SK-MEL-5 (cell line): ENCODE measurements around the gene RELN. TPM values are rescaled to one million over a fixed set of nuclear protein-coding genes. Genes with fewer than 3 reads are reported as not detected.

ENCODE experiments used
- DNase-seq: peaks from one replicate; pipeline ENCODE4 v3.0.0-alpha.2; 2016; ENCODE audit warnings: low read depth, low spot score
- in situ Hi-C: cut with HindIII; loops from 2 replicates; pipeline ENCODE4 v1.10.0; 2016; ENCODE audit warnings: low sequenced_read_pairs, high pct_unique_total_duplicates, low pct_unique_long_range_greater_than_20kb
- total RNA-seq: library from RNA; depleted of rRNA; stranded (reverse); fragments of >200 nt; shearing (Covaris generic); gene quantifications from 2 replicates; pipeline ENCODE4 v1.2.3, GENCODE V29; 2014

RELN gene
- total RNA-seq, 1 experiment from 2014 or later = 5.1 TPM

DNA sequence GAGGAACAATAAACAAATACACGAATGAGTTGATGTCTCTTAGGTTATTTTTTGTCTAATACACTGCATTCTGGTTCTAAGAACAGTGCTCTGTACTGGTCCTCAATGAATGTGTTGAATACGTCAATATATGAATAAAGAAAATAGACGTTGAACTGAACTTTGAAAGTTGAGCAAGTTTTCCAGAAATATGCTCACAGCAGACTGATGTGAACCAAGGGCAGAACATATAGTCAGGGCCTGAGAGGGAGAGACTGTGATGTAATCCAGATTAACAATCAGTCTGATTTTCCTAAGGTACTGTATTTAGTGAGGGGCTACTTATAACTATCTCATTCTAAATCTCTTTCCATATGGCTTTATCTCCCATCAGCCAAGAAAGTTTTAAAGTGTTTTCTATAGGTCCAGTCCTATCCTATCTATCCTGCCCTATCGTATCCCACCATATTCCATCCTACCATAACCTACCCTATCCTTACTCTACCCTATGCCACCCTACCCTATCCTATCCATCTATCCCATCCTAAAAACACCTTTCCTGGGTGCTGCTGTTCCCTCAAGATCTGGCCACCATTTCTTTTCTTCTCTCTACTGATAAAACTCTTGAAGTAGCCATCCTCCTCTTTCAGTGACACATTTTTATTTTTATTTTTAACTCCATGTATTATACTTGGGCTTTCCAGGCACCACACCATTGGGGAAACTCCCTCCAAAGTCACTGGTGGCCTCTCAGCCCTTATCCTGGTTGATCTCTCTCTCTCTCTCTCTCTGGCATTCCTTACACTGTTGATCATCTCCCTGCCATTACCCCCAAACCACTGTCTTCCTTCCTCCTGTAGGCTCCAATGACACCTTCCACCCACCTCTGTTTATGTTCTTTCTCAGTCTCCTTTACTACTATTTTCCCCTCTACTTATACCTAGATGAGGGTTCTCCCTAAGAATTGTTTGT, 331.1 kb downstream of the RELN start:
- no peak for DNase-seq
- in situ Hi-C loops = no loop called here

DNA sequence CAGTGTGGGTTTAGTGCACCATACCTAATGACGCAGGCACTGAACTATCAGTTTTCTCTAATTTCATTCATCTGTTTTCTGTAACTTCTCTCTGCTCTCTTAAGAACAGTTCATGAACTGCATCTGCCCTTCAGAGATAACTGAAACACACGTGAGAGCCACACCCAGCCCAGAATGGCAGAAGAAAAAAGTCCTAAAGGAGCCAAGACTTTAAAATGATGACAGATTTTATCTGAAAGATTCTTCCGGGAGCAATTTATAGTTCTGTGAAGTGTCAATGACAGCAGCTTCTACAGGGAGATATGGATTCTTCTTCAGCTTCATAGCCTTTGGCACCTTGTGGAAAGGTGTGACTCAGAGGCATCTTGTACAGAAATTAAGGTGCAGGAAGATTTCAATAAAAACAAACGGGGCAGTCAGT, 332.0 kb downstream of the RELN start:
- DNase-seq = no peak
- in situ Hi-C loops = no loop called here

DNA sequence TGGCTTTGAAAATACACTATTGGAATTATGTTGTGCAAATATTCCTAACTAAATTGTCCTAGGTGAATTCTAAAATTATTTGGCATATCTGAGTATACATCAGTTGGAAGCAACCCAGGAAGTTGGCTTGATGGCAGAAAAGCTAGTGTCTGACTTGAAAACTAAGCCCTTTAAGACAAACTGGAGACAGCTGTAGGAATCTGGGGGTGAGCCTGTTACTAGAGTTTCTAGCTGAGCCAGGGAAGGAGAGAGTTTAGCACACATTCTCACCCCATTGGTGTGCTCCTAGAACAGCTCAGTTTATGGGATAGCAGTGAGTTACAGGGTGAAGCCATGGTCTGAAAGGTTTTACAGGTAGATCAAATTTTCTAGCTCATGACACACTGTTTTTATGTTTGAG, 333.2 kb downstream of the RELN start:
- no peak for DNase-seq
- in situ Hi-C loops = no loop called here

DNA sequence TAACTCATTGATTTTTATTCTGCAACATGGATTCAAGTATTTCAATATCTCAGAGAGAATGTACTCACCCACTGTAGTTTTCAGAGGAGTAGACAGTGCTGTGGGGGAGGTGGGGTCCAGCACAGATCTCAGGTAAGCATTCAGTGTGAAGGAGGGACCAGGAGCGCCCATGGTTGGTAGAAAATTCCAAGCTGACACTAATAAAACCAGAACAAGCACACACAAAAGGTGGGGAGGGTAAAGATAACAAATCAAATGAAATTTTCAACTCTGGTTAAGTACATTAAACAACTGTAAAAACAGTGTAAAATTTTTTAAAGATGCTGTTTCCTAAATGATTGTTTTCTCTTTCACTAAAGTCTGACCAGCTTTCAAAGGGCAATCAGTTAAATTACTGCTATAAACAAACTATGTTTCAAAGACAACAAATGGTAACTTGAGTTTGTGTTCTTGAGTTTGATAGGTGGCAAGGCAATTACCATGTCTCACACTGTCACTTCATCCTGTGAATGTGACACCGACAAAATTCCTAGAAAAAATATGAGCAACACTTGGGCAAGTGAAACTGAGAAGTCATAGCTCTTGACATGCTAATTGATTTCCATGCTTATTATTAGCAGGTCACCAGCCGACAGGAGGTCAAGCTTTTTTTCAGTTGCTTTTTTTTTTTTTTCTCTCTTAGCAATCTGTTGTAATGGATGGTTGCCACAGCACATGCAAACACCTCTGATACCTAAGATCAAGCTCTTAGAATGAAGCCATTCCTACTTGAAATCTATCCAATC, 337.7 kb downstream of the RELN start:
- in situ Hi-C loops = no loop called here
- DNase-seq = no peak

DNA sequence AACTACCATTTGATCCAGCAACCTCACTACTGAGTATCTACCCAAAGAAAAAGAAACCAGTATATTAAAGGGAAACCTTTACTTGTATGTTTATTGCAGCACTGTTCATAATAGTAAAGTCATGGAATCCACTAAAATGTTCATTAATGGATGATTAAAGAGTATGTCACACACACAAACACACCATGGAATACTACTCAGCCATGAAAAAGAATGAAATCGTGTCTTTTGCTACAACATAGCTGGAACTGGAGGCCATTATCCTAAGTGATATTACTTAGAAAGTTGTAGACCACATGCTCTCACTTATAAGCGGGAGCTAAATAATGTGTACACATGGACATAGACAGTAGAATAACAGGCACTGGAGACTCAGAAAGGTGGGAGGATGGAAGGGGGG, 340.4 kb downstream of the RELN start:
- DNase-seq = no peak
- in situ Hi-C loops = no loop called here

DNA sequence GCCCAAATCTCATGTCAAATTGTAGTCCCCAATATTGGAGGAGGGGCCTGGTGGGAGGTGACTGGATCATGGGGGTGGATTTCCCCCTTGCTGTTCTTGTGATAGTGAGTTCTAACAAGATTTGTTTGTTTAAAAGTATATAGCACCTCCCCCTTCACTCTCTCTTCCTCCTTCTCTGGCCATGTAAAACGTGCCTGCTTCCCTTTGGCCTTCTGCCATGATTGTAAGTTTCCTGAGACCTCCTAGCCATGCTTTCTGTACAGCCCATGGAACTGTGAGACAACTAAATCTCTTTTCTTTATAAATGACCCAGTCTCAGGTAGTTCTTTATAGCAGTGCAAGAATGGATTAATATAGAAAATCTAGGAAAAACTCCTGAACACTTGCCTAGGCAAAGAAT, 341.3 kb downstream of the RELN start:
- in situ Hi-C loops = no loop called here

DNA sequence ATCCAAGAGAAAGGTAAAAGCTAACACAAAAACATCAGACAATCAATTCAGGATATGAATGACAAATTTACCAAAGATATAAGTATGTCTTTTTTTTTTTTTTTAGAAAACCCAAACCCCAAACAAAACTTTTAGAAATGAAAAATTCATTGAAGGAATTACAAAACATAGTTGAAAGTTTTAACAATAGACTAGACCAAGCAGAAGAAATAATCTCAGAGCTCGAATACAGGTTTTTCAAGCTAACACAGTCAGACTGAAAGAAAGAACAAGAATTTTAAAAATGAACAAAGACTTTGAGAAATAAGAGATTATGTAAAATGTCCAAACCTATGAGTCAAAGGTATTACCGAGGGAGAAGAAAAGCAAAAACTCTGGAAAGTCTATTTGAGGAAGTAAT, 345.1 kb downstream of the RELN start:
- no peak for DNase-seq
- in situ Hi-C loops = no loop called here

More for the DNA sequence above, 341.3 kb downstream of the RELN start:
- no peak for DNase-seq

DNA sequence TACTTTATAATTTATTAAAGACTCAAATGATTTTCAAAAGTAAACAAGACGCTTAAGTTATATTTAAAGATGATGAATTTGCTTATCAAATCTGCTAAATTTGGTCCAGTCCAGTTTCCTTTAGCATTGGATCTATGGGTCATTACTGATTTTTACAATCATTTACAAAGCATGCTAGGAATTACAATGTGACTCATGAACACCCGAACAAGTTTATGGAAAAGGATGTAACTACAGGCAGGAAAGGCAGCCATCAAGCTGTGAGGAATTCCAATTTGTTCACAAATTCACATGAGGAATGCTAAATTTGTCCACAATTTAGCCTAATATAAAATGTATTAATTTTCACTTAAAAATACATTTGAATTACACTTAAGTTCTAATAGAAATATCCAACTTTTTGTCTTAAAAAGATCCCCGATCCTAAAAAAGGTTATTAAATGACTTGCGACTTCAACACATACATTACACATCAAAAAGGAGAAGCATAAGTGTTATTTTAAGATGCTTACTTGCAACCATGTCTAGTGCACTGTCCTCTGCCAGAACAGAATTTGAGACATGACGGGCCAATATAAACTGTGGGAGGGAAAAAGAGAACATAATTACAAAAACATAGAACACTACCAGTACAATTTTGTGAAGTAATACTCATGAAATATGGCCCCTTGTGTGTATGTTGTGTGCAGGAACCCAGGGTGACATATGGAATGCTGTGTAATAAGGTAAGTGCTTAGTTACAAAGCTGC, 349.3 kb downstream of the RELN start:
- in situ Hi-C loops = no loop called here

DNA sequence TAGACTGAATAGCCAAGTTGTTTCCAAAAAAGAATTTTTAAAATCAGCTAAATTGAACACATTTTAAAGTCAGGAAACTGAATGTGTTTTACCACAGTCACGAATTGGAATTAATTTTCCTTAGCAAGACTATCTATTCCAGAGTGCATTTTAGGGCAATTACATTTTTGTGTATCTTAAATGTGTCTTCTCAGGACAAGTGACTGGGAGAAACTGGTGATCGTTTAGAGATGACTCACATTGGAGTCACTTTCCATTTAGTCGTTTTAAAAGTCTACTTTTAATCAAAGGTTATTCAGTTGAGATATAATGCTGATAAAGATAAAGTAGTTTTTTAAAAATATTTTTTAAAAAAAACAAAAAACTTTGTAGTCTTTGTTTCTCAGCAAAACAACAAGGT, 351.7 kb downstream of the RELN start:
- in situ Hi-C loops = no loop called here
- no peak for DNase-seq

More for the DNA sequence above, 349.3 kb downstream of the RELN start:
- DNase-seq = no peak

DNA sequence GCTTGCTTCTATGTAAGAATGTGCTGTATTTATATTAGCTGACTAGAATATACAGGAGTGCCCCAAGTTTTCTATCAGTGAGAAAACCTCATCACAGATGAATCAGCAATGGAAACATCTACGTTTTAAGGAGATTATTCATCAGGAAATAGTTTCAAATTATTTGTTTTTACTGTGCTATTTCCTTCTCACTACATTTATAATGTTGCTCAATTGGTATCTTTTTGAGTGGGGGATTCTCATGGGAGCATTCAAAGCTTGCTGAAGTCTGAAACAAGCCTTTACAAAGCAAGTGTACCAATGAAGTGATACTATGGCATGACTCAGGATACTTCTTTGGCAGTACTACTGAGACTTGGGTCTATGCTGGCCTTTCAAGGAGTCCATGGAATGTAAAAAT, 352.4 kb downstream of the RELN start:
- in situ Hi-C loops = no loop called here
- no peak for DNase-seq

DNA sequence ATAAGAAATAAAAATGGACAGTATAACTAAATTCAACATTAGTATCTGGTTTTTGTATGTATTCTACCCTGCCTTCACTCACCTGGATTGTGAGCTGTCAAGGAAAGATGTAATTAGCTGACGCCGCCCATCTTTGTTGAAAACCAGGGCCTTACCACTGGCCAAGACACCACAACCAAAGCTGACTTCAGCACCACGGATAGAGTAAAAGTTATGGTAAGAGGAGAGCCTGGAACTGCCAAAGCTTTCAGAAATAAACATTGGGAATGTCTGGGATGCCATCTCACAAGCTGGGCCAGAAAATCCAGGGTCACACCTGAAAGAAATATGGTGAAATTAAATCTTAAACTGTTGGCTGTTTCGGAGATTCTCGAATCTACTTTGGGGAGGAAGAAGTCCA, 353.3 kb downstream of the RELN start:
- in situ Hi-C loops = no loop called here
- DNase-seq = no peak

DNA sequence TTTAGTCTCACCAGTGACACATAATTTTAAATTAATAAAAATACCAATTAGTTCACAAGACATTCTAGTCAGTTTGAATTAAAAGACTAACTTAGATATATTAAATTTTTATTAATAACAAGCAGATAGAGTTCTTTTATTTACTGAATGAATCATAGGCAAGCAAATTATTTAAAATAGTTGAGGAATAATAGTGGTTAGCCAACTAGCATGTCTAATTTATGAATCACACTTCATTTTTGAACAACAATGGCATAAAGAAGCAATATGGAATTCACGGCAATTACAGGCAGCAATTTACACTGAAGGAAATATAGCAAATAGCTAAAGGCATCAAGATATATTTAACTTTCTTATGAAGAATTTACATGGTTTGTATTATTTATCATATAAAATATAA, 356.5 kb downstream of the RELN start:
- in situ Hi-C loops = no loop called here
- DNase-seq = no peak

DNA sequence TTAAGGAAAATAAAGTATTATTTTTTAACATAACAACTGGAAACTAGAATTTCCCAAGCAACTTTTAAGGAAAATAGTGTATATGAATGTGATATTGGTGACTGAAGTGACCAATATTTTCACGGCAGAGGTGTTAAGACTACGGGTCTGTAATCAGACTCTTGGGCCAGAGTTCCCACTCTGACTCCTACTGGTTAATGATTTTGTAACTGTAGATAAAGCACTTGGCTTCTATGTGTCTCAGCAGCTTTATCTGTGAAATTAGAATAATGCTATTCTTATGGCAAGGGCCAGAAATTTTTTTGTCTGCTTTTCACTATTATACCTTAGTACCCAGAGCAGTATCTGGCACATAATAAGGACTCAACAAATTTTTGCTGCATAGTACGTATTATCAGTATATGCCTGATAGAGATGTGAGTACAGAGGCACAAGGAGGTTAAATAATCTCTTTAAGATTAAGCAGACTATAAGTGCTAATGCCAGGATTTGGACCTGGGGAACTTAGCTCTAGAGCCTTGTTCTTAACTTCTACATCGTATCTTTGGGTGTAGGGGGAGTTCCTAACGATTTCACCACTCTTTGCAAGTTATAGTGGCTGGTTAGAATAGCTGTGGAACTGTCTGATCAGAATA, 357.3 kb downstream of the RELN start:
- DNase-seq = no peak
- in situ Hi-C loops = no loop called here

DNA sequence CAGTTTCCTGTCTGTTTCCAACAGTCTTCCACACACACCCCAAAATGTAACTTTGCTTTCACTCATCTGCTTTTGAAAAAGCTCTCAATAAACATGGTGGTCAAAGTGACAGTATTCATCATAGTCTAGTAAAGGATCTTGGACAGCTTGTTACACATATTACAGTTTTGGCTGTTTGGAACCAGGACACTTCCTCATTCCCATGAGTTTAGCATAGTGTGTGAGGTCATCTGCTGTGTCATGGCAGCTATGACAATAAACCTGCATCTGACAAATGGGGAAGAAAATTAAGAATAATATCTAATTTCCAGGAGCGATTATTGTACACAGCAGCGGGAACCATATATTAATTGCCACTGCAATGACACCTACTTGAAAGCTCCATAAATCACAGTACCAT, 359.1 kb downstream of the RELN start:
- no peak for DNase-seq
- in situ Hi-C loops = no loop called here

DNA sequence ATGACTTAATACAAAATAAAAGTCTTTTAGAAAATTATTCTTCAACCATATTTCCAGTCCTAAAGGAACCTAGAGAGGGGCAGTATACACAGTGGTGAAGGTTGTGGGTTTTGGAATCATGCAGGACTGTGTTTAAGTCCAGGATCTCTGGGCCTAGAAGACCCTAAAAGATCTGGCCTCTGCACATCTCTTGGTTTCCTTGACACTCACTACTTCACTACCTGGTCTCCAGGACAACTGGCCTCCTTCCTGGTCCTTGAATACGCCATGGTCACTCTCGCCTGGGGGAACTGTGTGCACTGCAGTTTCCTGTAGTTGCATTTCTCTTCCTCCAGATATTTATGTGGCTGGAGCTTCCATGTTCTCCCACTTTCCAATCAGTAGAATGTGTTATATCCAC, 360.7 kb downstream of the RELN start:
- in situ Hi-C loops = no loop called here
- no peak for DNase-seq

DNA sequence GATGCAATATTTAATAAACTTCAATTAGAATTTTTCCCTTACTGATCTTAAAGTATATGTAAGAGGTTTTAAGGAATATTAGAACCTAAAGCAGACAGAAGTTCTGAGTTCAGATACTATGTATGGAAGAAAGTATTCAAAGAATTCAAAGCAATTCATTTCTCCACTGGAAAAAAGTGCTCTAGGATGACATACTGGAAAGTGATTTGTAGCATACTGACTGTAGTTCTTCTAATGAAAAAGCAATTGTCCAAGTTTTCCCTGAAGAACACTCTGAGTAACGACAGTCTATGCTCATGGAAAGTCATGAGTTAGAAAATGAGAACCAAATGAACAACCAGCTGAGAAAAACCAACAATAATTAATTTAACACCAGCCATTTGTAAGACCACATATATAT, 362.7 kb downstream of the RELN start:
- DNase-seq = peak; percentile 82
- in situ Hi-C loops = no loop called here

DNA sequence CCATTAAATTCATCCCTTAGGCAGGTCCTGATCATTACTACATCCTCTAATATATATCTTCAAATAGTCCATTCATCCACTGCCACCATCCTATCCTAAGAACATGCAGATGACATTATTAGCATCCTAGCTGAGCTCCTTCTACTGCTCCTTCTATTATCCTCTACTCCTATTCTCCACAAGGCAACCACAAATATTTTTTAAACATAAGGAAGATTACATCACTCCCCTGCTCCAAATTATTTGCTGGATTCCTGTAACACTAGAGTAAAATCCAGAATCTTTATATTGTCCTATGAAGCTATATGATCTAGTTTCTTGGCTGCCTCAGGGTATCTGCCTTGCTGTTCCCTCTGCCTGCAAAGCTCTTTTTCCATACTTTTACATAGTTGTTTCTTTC, 367.2 kb downstream of the RELN start:
- in situ Hi-C loops = no loop called here
- no peak for DNase-seq
